ENCODE data around the gene ZNF683.

ZNF683 gene

DNA sequence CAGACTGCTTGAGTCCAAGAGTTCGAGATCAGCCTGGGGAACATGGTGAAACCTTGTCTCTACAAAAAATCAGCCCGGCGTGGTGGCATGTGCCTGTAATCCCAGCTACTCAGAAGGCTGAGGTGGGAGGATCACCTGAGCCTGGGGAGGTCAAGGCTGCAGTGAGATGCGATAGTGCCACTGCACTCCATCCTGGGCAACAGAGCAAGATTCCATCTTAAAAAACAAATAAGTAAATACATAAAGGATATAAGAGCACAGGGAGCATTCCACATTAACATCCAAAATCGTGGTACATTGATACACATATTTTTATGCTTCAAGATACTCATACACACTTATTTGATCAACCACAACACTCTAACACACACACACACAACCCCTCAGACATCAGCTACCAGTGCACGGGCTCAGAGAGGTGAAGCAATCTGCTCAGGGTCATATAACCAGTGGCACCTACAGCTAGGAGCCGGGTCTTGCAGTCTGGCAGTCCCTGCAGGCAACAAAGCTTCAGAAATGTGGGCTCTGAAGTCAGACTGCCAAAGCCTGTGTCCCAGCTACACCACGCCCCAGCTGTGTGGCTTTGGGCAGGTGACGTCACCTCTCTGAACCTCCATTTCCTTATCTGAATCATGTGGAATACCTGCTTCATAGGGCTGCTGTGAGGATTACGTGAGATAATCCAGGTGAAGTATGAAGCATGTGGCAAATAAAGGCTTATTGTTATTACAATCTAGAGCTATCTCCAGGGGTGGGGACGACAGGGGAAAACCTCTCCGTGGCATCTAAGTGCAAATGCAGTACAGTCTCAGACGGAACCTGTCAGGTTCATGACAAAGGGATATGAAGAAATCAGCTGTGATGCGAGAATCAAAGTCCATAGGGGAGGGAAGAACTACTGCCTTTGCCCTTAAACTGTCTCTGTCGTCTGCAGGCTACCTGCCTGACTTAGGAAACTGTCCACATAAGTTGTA lies 13.9 kb downstream of the ZNF683 start:
- no peak overlapping the region for H3K27ac ChIP-seq
- no peaks in the 10 kb centered on the region for H3K36me3 ChIP-seq (ENCODE audit: insufficient read depth, low read length)
- H3K9me3 ChIP-seq (ENCODE audit: low read depth, low read length) = no peaks in the 10 kb centered on the region
- no peak for DNase-seq (ENCODE audit: low read depth, low spot score)
- TF ChIP-seq EZH2 (IDR thresholded peaks at IDR 0.05) = no peak
- no peak for TF ChIP-seq FOXP2 (optimal IDR thresholded peaks at IDR 0.05; ENCODE audit: control extremely low read depth, extremely low read length, insufficient read depth)
- no peak for TF ChIP-seq POLR2AphosphoS5 (IDR thresholded peaks at IDR 0.05; ENCODE audit: borderline replicate concordance, low read depth, low read length)
- H3K9ac ChIP-seq (ENCODE audit: insufficient read length) = no peak overlapping the region
- H3K4me3 ChIP-seq = no peak overlapping the region

DNA sequence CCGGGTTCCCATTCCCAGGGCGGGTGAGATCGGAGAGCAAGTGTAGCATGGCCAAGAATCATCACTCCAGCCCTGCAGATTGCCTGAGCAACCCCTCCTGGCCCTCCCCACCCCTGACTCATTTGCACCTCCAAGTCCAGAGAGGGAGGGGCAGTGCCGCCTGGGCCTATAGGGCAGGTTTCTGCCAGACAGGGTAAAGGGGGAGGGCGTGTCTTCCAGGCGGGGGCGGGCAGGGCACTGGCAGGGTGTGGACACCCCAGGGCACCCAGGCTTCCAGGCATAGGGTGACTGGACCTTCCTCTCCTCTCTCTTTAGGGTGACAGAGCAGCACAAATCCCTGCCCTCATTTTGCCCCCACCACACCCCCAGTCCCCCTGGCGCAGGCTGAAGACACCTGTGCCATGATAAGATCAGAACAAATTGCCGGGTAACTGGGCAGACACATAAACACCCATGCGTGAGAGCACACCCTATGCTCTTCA lies 15.4 kb downstream of the ZNF683 start:
- Histone ChIP-seq H3K27ac (no peak overlapping the region), H3K9me3 (ENCODE audit: low read depth, low read length) (no peaks in the 10 kb centered on the region), H3K36me3 (ENCODE audit: insufficient read depth, low read length) (no peaks in the 10 kb centered on the region), H3K4me3 (no peak overlapping the region), H3K9ac (ENCODE audit: insufficient read length) (no peak overlapping the region)
- DNase-seq (ENCODE audit: low read depth, low spot score) = no peak
- no peak for TF ChIP-seq FOXP2 (optimal IDR thresholded peaks at IDR 0.05; ENCODE audit: control extremely low read depth, extremely low read length, insufficient read depth)
- no peak for TF ChIP-seq EZH2 (IDR thresholded peaks at IDR 0.05)
- TF ChIP-seq POLR2AphosphoS5 (IDR thresholded peaks at IDR 0.05; ENCODE audit: borderline replicate concordance, low read depth, low read length) = no peak

DNA sequence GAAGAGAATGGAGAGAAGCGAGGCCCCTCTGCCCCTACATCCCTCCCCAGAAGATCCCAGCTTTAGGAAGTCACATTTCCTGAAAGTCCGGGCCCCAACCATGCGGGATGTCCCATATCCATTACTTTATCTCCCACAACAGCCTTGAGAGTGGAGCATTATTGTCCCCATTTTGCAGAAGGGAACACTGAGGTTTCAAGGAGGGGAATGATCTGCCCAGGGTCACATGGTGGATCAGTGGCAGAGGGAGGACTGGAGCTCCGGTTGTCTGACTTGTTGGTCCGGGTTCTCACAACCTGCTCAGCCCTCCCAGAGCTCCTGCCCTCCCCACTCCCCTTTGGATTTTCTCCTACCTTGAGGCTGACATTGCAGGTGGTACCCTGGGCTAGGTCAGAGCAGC lies 16.4 kb downstream of the ZNF683 start:
- H3K9ac ChIP-seq (ENCODE audit: insufficient read length) = no peak overlapping the region

DNA sequence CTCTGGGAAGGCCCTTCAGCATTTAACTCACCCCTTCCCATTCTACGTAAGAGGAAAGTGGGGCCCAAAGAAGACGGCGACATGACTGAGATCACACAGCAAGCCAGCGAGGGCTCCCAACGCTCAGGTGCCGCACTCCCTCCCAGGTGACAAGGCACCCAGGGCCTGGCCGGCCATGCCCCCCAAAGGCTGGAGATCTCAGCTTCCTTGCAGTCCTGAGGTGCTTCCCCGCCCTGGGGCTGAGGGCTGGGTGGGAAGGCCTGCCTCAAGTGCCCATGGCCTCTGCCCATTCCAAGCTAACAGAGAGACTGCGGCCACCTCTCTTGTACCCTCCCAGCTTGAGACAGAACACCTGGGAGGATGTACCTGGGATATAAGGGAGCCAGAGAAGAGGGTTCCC lies 17.6 kb downstream of the ZNF683 start:
- Histone ChIP-seq H3K9me3 (ENCODE audit: low read depth, low read length) (no peaks in the 10 kb centered on the region), H3K9ac (ENCODE audit: insufficient read length) (no peak overlapping the region), H3K4me3 (no peak overlapping the region), H3K27ac (no peak overlapping the region), H3K36me3 (ENCODE audit: insufficient read depth, low read length) (no peaks in the 10 kb centered on the region)
- TF ChIP-seq POLR2AphosphoS5 (IDR thresholded peaks at IDR 0.05; ENCODE audit: borderline replicate concordance, low read depth, low read length) (no peak), EZH2 (IDR thresholded peaks at IDR 0.05) (no peak), FOXP2 (optimal IDR thresholded peaks at IDR 0.05; ENCODE audit: control extremely low read depth, extremely low read length, insufficient read depth) (no peak)
- DNase-seq (ENCODE audit: low read depth, low spot score) = no peak

More for the DNA sequence above, 16.4 kb downstream of the ZNF683 start:
- no peaks in the 10 kb centered on the region for H3K36me3 ChIP-seq (ENCODE audit: insufficient read depth, low read length)
- H3K4me3 ChIP-seq = no peak overlapping the region
- no peak for DNase-seq (ENCODE audit: low read depth, low spot score)
- TF ChIP-seq POLR2AphosphoS5 (IDR thresholded peaks at IDR 0.05; ENCODE audit: borderline replicate concordance, low read depth, low read length) = no peak
- no peak overlapping the region for H3K27ac ChIP-seq
- H3K9me3 ChIP-seq (ENCODE audit: low read depth, low read length) = no peaks in the 10 kb centered on the region

DNA sequence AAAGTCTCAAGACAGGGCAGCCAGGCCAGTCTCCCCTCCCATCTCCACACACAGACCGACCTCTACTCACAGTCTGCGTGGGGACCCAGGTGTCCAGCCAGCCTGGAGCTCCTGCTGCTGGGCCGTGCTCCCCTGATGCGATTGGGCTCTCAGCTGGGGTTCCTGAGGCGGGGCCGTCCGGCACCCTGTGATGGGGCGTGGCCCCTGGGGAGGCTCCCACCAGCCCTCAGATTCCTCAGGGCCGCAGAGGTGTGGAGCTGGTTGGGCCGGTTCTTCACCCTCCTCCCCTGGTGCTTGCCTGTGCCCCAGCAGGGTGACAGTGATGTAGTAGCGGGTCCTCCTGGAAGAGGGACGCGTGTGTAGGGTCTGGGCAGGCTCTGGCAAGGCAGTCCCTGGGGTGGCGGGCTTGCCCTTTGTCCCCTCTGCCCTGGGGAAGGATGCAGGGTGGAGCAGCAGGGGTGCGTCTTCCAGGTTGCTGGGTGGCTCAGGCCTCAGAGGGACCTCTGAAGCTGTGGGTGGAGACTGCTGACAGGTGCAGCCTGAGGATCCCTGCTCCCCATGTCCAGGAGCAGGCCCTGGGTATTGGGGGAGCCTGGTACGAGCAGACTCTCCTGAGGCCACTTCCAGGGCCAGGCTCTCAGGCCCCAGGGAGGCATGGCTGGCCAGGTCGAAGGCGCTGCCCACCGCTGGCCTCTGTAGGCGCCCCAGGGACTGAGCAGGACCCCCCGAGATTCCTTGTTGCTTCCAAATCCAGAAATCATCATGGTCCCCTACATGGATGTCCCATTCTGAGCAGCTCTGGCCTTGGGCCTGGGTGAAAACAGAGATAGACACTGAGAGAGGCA lies 18.4 kb downstream of the ZNF683 start, which contains the start of gene CRYBG2:
Gene CRYBG2, minus strand, starts transcription at position 155 of the 845 bp plus-strand sequence. CDS start 7,473 bp downstream, outside the sequence.
- no peak for TF ChIP-seq EZH2 (IDR thresholded peaks at IDR 0.05)
- no peak for TF ChIP-seq POLR2AphosphoS5 (IDR thresholded peaks at IDR 0.05; ENCODE audit: borderline replicate concordance, low read depth, low read length)
- TF ChIP-seq FOXP2 (optimal IDR thresholded peaks at IDR 0.05; ENCODE audit: control extremely low read depth, extremely low read length, insufficient read depth) = no peak
- no peak within 1 kb of the TSS for H3K4me3 ChIP-seq
- DNase-seq (ENCODE audit: low read depth, low spot score) = no peak
- H3K27ac ChIP-seq = no peak within 1 kb of the TSS
- no peak within 1 kb of the TSS for H3K9ac ChIP-seq (ENCODE audit: insufficient read length)
- H3K36me3 ChIP-seq (ENCODE audit: insufficient read depth, low read length) = no peaks in the 10 kb centered on the region
- H3K9me3 ChIP-seq (ENCODE audit: low read depth, low read length) = no peaks in the 10 kb centered on the region

DNA sequence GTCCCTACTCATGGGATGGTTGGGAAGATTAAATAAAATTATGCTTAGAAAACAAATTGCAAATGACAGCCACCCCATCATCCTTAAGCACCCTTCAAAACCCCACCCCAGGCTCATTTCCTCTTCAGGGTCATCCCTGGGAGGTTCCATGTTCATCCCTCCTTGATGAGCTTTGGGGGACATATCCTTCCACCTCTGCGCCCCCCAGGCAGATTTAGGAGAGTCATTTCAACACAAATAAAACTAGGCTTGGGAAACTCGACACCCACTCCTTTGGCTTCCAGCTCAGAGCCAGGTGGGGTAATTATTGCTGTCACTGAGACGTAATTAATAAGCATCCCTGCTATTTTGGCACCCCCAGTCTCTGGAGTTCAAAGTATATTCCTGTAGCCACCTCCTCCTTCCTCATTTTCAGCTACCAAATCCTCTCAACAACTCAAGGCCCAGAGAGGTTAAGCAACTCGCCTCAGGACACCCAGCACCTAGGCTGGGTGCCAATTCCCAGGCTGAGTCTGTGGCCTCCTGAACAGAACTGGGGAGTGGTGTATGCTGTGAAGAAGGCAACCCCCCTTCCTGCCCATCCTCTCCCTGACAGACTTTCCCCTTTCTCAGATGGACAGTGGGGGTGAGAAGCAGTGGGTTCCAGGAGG lies 19.2 kb downstream of the ZNF683 start:
- no peak overlapping the region for H3K9ac ChIP-seq (ENCODE audit: insufficient read length)
- no peaks in the 10 kb centered on the region for H3K9me3 ChIP-seq (ENCODE audit: low read depth, low read length)
- H3K4me3 ChIP-seq = no peak overlapping the region
- H3K27ac ChIP-seq = no peak overlapping the region
- no peaks in the 10 kb centered on the region for H3K36me3 ChIP-seq (ENCODE audit: insufficient read depth, low read length)
- no peak for DNase-seq (ENCODE audit: low read depth, low spot score)
- TF ChIP-seq FOXP2 (optimal IDR thresholded peaks at IDR 0.05; ENCODE audit: control extremely low read depth, extremely low read length, insufficient read depth) (no peak), POLR2AphosphoS5 (IDR thresholded peaks at IDR 0.05; ENCODE audit: borderline replicate concordance, low read depth, low read length) (no peak), EZH2 (IDR thresholded peaks at IDR 0.05) (no peak)

DNA sequence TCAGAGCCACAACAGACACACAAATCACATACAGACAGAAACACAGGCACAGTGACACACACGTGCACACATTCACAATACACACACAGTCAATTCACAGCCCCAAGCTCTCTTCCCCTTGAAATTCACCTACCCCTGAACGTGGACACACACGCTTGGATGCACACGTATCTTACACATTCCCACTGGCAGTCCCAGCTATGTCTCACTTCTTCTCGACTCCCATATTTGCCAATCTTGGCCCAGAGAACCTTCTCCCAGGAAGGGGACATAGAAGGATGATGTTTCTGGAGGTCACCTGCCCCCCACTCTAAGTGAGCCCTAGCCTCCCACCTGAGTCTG lies 20.2 kb downstream of the ZNF683 start:
- no peak overlapping the region for H3K27ac ChIP-seq
- H3K36me3 ChIP-seq (ENCODE audit: insufficient read depth, low read length) = no peaks in the 10 kb centered on the region
- no peak for DNase-seq (ENCODE audit: low read depth, low spot score)
- no peaks in the 10 kb centered on the region for H3K9me3 ChIP-seq (ENCODE audit: low read depth, low read length)
- no peak overlapping the region for H3K4me3 ChIP-seq
- no peak for TF ChIP-seq FOXP2 (optimal IDR thresholded peaks at IDR 0.05; ENCODE audit: control extremely low read depth, extremely low read length, insufficient read depth)
- no peak for TF ChIP-seq EZH2 (IDR thresholded peaks at IDR 0.05)
- TF ChIP-seq POLR2AphosphoS5 (IDR thresholded peaks at IDR 0.05; ENCODE audit: borderline replicate concordance, low read depth, low read length) = no peak
- no peak overlapping the region for H3K9ac ChIP-seq (ENCODE audit: insufficient read length)

All from SK-N-MC (cell line).